DOHH2 (cell line): ENCODE results near the gene C11orf91.

Source experiments
- CTCF ChIP-seq: fragments of 200-600 bp; sonication (generic); IDR thresholded peaks from one replicate; pipeline ENCODE4 v1.5.1; 2014; ENCODE audit warnings: antibody characterized with exemption, mild to moderate bottlenecking, low read depth, low read length; ENCODE audit not compliant: poor library complexity, severe bottlenecking
- EZH2phosphoT487 ChIP-seq: fragments of 200-600 bp; sonication (generic); IDR thresholded peaks from 2 replicates; pipeline ENCODE4 v1.6.1; 2017; ENCODE audit warnings: borderline replicate concordance, mild to moderate bottlenecking, antibody characterized with exemption, low read length, moderate library complexity, mixed read lengths

GRCh38 chr11:33737362-33737821 lies 36.8 kb upstream of the C11orf91 start:
- no peak for TF ChIP-seq CTCF
- TF ChIP-seq EZH2phosphoT487 = no peak
